Gastrocnemius medialis (tissue), 4 donors: ENCODE data around the gene ISG15.

ENCODE experiments used
- POLR2A ChIP-seq, 2 donors: fragments of 450-650 bp; IDR thresholded peaks; one replicate each; pipeline ENCODE4 v1.6.1; 2017; ENCODE audit warnings: antibody characterized with exemption in 2 of 2, mild to moderate bottlenecking in 2 of 2, moderate library complexity in 2 of 2
- TF ChIP-seq, protein P1 (sequence below), 5 experiments: fragments of 450-650 bp in 3 of 5; fragments of 200-600 bp in 2 of 5; sonication (generic) in 2 of 5; IDR thresholded peaks in 4 of 5; conservative IDR thresholded peaks in 1 of 5; 1 replicate in 4 of 5; 2 replicates in 1 of 5; pipeline ENCODE4 v1.5.1; 2016 to 2019; ENCODE audit warnings: antibody characterized with exemption in 5 of 5, mild to moderate bottlenecking in 3 of 5, moderate library complexity in 3 of 5

DNA sequence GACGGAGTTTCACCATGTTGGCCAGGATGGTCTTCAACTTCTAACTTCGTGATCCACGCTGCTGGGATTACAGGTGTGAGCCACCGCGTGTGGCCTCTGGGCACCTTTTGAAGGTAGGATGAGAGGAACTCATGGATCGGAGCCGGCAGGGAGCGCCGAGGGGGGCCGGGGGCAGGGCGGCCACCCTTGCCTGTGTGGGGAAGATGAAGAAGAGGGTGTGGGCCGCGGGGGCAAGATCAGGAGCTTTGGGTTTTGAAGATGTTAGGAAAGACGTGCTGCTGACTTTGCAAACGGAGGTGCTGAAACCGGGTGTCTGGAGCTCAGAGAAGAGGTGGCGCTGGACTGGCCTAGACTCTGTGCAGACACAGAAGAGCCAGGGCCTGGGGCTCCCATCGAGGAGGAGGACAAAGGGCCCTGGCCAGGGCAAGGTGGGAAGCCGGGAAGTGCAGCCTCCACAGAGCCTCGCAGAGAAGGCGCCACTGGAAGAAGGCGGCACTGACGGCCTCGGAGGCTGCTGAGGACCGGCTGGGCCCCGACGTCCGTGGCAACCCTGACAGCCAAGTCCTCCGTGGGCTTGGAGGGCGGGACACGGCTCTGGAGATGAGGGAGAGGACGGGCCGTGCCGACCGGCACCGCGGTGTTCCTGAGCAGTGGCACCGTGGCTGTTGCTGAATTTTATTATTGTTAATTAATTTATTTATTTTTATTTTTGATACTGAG lies 47.1 kb downstream of the ISG15 start:
- TF ChIP-seq, protein P1, sequence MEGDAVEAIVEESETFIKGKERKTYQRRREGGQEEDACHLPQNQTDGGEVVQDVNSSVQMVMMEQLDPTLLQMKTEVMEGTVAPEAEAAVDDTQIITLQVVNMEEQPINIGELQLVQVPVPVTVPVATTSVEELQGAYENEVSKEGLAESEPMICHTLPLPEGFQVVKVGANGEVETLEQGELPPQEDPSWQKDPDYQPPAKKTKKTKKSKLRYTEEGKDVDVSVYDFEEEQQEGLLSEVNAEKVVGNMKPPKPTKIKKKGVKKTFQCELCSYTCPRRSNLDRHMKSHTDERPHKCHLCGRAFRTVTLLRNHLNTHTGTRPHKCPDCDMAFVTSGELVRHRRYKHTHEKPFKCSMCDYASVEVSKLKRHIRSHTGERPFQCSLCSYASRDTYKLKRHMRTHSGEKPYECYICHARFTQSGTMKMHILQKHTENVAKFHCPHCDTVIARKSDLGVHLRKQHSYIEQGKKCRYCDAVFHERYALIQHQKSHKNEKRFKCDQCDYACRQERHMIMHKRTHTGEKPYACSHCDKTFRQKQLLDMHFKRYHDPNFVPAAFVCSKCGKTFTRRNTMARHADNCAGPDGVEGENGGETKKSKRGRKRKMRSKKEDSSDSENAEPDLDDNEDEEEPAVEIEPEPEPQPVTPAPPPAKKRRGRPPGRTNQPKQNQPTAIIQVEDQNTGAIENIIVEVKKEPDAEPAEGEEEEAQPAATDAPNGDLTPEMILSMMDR (IDR thresholded peaks at IDR 0.05 in 4 of 5, conservative IDR thresholded peaks at IDR 0.05 in 1 of 5): no peak
- TF ChIP-seq POLR2A (IDR thresholded peaks at IDR 0.05): no peak
